IMR-90 (cell line): ENCODE results near the gene TIGD7.

Source experiments
- MAZ ChIP-seq: IDR thresholded peaks from 2 replicates; pipeline ENCODE4 v1.6.1; 2012; ENCODE audit warnings: low read depth, mild to moderate bottlenecking, low read length, improper control_type of control experiment, moderate library complexity, borderline replicate concordance
- POLR2A ChIP-seq: IDR thresholded peaks from 2 replicates; pipeline ENCODE4 v1.6.1; 2012; ENCODE audit warnings: mild to moderate bottlenecking, low read depth, low read length
- TF ChIP-seq, protein P1 (sequence below): conservative IDR thresholded peaks from 2 replicates; pipeline ENCODE4 v1.5.1; 2012; ENCODE audit warnings: mild to moderate bottlenecking, low read depth, low read length, improper control_type of control experiment
- TF ChIP-seq, protein P2 (sequence below): fragments of 150-350 bp; IDR thresholded peaks from 2 replicates; pipeline ENCODE4 v1.6.1; 2016; ENCODE audit warnings: low read depth, mild to moderate bottlenecking, low read length, moderate library complexity, borderline replicate concordance
- TF ChIP-seq, protein P3 (sequence below): fragments of 150-350 bp; IDR thresholded peaks from 2 replicates; pipeline ENCODE4 v1.6.1; 2017; ENCODE audit warnings: mild to moderate bottlenecking, antibody characterized with exemption, low read length, low read depth

DNA sequence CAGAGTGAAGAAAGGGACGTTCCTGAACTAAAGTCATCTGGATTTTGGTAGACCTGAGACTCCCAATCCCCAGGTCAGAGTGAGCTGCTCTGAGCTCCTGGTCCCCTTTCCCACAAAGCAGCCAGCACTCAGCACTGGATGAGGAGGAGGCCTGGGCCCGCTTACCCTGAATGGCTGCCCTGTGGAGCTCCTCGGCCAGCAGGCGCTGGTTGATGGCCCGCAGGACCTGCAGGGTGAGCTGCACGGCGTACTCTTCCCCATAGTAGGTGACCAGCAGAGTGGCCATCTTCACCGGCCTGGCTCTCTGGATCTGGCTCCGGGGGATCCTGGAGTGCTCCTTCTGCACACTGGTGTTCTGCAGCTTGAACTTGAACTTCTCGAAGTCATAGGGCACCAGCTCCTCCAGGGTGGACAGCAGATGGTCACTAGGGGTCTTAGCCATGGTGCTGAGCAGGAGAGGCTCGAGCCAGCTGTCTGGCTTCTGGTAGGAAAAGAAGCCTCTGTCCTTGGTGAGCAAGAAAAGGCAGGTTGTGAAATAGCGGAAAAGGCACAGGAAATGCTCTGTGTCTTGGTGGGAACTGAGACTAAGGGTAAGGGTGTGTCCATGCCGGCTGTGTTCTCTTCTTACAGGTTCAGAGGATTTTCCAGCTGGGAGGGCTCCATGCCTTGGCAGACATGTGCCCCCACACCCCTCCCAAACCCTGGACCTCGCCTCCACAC, 48.9 kb downstream of the TIGD7 start, which contains the start of gene MEFV:
- TF ChIP-seq, protein P1, sequence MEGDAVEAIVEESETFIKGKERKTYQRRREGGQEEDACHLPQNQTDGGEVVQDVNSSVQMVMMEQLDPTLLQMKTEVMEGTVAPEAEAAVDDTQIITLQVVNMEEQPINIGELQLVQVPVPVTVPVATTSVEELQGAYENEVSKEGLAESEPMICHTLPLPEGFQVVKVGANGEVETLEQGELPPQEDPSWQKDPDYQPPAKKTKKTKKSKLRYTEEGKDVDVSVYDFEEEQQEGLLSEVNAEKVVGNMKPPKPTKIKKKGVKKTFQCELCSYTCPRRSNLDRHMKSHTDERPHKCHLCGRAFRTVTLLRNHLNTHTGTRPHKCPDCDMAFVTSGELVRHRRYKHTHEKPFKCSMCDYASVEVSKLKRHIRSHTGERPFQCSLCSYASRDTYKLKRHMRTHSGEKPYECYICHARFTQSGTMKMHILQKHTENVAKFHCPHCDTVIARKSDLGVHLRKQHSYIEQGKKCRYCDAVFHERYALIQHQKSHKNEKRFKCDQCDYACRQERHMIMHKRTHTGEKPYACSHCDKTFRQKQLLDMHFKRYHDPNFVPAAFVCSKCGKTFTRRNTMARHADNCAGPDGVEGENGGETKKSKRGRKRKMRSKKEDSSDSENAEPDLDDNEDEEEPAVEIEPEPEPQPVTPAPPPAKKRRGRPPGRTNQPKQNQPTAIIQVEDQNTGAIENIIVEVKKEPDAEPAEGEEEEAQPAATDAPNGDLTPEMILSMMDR, result no peak
- TF ChIP-seq, protein P2, sequence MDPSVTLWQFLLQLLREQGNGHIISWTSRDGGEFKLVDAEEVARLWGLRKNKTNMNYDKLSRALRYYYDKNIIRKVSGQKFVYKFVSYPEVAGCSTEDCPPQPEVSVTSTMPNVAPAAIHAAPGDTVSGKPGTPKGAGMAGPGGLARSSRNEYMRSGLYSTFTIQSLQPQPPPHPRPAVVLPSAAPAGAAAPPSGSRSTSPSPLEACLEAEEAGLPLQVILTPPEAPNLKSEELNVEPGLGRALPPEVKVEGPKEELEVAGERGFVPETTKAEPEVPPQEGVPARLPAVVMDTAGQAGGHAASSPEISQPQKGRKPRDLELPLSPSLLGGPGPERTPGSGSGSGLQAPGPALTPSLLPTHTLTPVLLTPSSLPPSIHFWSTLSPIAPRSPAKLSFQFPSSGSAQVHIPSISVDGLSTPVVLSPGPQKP, result no peak
- TF ChIP-seq, protein P3, sequence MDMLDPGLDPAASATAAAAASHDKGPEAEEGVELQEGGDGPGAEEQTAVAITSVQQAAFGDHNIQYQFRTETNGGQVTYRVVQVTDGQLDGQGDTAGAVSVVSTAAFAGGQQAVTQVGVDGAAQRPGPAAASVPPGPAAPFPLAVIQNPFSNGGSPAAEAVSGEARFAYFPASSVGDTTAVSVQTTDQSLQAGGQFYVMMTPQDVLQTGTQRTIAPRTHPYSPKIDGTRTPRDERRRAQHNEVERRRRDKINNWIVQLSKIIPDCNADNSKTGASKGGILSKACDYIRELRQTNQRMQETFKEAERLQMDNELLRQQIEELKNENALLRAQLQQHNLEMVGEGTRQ, result no peak
- TF ChIP-seq POLR2A, result no peak
- TF ChIP-seq MAZ, result no peak
